ENCODE data around the gene NAA11.
"Not testable (repeated sequence)": the region's sequence is repeated elsewhere in the genome, so short reads cannot be mapped to it uniquely, and the experiment has no call there.

The NAA11 gene

GRCh38 chr4:79306795-79307194 is 19.1 kb downstream of the NAA11 start:
- DNase-seq = no peak

- DNase-seq = no peak
Observed at GRCh38 chr4:79300280-79300679, 25.6 kb downstream of the NAA11 start.

GRCh38 chr4:79298484-79298883 is 27.4 kb downstream of the NAA11 start:
- no peak for DNase-seq

- no peak for DNase-seq
Observed at GRCh38 chr4:79298027-79298426, 27.8 kb downstream of the NAA11 start.

- no peak for DNase-seq
Observed at GRCh38 chr4:79297479-79297878, 28.4 kb downstream of the NAA11 start.

DNA sequence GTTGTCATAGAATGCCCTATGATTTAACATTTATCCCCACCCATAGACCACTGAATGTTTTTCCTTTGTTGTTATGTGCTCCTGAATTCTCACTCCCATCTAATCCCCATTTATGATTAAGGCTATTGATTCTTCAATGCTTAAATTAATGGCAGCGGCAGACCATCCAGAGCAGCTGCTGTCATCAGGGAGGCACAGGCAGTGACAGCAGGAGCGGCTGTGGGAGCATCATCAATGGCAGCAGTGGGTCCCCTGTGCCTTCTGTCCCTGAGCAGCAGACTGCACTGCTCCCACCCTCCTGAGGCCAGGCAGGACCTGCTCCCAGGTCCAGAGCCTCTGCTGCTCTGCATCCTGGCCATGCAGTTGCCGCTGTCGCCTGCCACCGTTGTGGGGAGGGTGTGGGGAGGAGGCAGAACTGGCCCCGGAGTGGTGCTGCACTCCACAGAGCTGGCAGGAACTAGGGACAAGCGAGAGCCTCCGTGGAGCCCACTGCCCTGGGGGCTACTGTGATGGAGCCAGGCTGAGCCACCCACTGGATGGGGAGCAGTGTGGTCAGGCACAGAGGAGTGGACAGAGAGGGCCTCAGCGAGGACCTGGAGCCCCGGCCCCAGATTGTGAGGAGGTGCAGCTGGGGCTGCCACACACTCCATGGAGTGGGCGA is 29.0 kb downstream of the NAA11 start:
- no peak for DNase-seq

GRCh38 chr4:79295086-79295485 is 30.8 kb downstream of the NAA11 start:
- DNase-seq = no peak

DNA sequence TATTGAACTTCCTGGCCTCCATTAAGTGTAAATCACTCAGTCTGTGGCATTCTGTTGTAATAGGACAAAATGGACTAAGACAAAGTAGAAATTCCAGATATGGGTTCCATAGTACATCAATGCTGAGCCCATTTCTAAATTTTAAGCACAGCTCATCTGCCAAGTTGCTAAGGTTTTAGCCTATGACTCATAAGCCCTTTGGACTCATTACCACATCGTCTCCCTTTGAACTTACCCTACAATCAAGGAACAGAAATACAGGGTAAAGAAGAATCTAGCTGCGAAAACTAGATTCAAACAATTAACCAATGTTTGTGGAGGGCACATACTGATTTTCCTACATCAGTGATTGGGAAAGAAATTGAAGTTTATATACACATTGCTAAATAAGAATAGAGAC is 31.8 kb downstream of the NAA11 start:
- no peak for DNase-seq

DNA sequence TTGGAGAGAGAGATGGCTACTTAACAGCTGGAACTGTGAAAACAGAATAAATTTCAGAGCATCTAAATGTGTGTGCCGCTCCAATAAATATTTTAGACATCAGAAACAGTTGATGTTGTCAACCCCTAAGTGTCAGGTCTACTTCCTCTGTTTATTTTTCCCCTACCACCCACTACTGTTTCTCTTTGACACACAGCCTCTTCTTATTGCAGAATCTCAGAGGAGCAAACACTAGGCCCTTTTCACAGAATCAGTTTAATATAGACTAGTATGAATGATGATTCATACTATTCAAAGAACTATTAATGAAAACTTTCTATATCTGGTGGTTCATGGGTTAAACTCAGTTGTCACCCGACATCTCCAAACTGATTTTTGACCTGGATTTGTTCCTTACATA is 33.9 kb downstream of the NAA11 start:
- no peak for DNase-seq

- no peak for DNase-seq
Observed at GRCh38 chr4:79290376-79290775, 35.5 kb downstream of the NAA11 start.

GRCh38 chr4:79288185-79288584 is 37.7 kb downstream of the NAA11 start:
- DNase-seq = no peak

DNA sequence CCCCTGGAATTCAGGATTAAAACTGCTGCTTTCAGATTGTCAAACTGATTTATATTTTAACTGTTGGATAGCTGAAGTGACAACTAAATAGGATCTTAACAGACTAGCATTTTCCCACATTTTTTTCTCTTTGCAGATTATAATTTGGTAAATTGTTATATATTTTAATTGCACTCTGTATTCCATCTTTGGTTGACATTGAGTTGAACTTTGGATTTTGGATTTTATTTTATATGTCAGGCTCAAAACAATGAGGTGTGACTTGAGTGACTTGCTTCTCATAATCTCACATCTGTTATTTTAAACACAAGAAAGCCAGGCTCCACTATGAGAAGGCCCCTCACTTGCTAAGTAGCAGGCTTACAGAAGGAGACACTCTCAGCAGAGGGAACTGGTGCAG is 38.1 kb downstream of the NAA11 start:
- DNase-seq = no peak

DNA sequence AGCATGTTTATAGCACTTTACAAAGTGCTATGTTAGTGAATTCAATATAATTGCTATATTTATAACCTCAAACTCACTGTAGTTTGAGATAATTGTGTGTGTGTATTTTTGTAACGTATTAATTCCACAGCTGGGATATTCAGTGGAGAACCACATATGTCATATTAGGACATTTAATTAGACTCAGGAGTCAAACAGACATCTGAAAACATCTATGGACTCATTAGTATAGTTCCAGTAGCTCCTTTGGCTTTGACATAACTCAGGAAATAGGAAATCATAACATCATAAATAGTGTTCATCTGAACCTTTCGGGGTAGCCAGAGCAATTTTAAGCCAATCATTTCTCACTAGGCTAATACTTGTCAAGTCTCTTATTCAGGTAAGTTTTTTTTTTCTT is 38.8 kb downstream of the NAA11 start:
- no peak for DNase-seq

GRCh38 chr4:79281566-79282359 is 44.1 kb downstream of the NAA11 start:
- no peak for DNase-seq

DNA sequence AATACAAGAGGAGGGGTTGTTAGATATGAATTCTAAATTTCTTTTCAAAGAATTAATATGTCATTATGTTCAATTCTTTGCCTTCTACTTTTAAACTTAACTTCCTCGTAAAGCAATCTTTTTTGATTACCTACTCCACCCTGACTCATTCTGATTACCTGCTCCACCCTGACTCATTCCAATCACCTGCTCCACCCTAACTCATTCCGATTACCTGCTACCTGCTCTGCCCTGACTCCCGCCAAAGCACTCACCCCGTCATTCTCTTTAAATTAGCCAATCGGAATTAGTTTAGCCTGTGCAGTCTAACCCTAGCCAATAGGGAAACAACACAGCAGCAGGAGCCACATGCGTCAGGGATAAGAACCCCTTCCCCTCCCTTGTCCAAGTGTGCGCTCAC is 48.4 kb downstream of the NAA11 start:
- DNase-seq = not testable (repeated sequence)

- DNase-seq = no peak
Observed at GRCh38 chr4:79273915-79274314, 51.9 kb downstream of the NAA11 start.

DNA sequence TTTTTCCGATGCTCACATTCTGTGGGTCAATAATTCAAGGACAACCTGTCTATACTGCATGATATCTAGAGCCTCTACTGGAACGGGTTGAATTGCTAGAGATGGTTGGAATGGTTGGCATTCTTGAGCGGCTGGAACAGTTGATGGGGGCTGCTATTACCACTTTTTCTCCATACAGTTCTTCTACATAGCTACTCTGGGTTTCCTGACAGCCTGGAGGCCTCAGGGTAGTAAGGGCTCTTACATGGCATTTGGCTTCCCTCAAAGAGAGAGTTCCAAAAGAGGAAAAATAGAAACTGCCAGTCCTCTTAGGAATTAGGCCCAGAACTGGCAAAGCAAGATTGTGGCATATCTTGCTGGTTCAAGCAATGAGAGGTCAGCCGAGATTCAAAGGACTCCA is 53.1 kb downstream of the NAA11 start:
- no peak for DNase-seq

DNA sequence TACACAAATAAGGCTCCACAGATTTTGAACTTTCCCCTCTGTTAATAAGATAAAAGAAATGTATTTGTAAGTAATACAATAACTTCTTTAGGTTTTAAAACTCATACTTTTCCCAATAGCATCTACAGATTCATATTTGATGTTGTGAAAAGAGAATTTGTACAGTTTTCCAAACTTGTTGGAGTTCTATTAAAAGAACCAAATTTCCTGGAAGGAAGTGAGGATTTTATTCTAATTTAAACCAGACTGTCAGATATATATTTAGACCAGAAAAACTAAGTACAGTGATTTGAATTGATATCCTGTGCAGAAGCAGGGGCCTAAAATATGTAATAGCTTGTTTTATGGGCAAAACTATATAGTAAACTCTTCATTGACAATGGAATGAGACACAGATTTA is 53.7 kb downstream of the NAA11 start:
- DNase-seq = no peak

- no peak for DNase-seq
Observed at GRCh38 chr4:79267671-79268070, 58.2 kb downstream of the NAA11 start.

All from activated CD4-positive, alpha-beta T cell treated with anti-CD3 and anti-CD28 coated beads for 48 hours (primary cell).